ENCODE measurements around the gene HSD17B12. TPM values are rescaled to one million over a fixed set of nuclear protein-coding genes. Genes with fewer than 3 reads are reported as not detected.

The HSD17B12 gene
- total RNA-seq (100 to 1,000 TPM in 1 of 9 donors, 10 to 100 TPM in 8; 40.5 to 114 (median 80.1) TPM), polyA plus RNA-seq (10 to 100 TPM; 41.9 to 46.0 TPM)
- long read RNA-seq, donor 1, full-length matches to known transcripts = 74 of 84 reads
- long read RNA-seq, donor 1, partial matches to known transcripts = 6 of 84 reads
- long read RNA-seq, donor 1, other reads (novel, unspliced or antisense) = 4 of 84 reads
- long read RNA-seq, donor 2, full-length matches to known transcripts = 287 of 342 reads
- long read RNA-seq, donor 2, partial matches to known transcripts = 28 of 342 reads
- long read RNA-seq, donor 2, other reads (novel, unspliced or antisense) = 27 of 342 reads
- long read RNA-seq, donor 3, full-length matches to known transcripts = 72 of 84 reads
- long read RNA-seq, donor 3, partial matches to known transcripts = 6 of 84 reads
- long read RNA-seq, donor 3, other reads (novel, unspliced or antisense) = 6 of 84 reads

DNA sequence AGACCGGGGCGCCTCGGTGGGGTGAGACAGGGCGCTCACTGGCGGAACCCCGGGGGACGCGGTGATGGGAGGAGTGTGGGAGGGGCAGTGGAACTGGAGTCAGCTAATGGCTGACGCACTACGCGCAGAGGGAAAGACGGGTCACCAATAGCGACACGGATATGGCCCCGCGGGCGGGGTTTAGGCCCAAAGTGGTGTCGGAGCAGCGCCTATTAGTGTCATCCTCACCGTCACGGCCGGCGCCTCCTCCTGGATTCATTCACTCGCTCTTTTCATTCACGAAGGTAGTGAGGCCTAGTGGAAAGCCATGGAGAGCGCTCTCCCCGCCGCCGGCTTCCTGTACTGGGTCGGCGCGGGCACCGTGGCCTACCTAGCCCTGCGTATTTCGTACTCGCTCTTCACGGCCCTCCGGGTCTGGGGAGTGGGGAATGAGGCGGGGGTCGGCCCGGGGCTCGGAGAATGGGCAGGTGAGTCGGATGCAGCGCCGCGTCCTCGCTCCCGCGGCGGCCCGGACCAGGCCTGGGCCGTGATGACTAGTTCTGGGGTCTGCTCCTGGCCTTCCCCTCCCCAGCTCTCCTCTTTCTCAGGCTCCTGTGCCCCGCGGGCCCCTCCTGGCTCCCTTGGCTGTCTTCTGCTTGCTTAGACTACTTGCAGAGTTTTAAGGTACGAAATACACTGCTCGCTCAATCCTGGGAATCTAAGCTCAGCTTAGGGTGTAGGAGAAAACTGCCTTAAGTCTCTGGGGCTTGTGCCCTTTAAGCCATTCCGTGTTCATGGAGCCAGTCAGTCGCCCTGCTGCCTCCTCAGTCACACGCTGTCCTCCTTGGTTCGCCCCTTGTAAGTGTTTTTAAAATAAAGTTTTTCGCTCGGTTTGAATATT, at the start of gene HSD17B12:
Gene HSD17B12, plus strand, starts transcription at position 218 of the 880 bp plus-strand sequence. Its CDS starts 90 bp downstream, at position 308.
- Histone ChIP-seq H3K27me3 (no peaks in the 10 kb centered on the region), H3K9me3 (no peaks in the 10 kb centered on the region), H3K4me1 (peaks cover 0 to 43% (median 24%) of the 10 kb centered on the region in 12 donors), H3K4me3 (peak within 1 kb of the TSS; percentile 75 to 98 (median 90)), H3K27ac (peak within 1 kb of the TSS; percentile 42 to 98 (median 92)), H3K36me3 (peaks cover 0 to 23% (median 0%) of the 10 kb centered on the region in 9 donors)
- intact Hi-C loops (cut with DNase I) = loop anchor here in 4 of 10 donors (1.0 to 10.0 kb wide), 3 partner anchors 36 to 106 kb away; no protein-coding TSS in a partner anchor
- peak in 1 of 2 donors; percentile 93 for TF ChIP-seq POLR2A (IDR thresholded peaks at IDR 0.05)
- TF ChIP-seq, protein P1, sequence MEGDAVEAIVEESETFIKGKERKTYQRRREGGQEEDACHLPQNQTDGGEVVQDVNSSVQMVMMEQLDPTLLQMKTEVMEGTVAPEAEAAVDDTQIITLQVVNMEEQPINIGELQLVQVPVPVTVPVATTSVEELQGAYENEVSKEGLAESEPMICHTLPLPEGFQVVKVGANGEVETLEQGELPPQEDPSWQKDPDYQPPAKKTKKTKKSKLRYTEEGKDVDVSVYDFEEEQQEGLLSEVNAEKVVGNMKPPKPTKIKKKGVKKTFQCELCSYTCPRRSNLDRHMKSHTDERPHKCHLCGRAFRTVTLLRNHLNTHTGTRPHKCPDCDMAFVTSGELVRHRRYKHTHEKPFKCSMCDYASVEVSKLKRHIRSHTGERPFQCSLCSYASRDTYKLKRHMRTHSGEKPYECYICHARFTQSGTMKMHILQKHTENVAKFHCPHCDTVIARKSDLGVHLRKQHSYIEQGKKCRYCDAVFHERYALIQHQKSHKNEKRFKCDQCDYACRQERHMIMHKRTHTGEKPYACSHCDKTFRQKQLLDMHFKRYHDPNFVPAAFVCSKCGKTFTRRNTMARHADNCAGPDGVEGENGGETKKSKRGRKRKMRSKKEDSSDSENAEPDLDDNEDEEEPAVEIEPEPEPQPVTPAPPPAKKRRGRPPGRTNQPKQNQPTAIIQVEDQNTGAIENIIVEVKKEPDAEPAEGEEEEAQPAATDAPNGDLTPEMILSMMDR (IDR thresholded peaks at IDR 0.05) = peak in 1 of 12 donors; percentile 26
- WGBS, 4 donors = 0 to 1% (median 1%) methylated on average over 30 to 62 of the region's 62 CpGs
- DNase-seq (peak; percentile 99 to 100 (median 100)), ATAC-seq (peak; percentile 100)

DNA sequence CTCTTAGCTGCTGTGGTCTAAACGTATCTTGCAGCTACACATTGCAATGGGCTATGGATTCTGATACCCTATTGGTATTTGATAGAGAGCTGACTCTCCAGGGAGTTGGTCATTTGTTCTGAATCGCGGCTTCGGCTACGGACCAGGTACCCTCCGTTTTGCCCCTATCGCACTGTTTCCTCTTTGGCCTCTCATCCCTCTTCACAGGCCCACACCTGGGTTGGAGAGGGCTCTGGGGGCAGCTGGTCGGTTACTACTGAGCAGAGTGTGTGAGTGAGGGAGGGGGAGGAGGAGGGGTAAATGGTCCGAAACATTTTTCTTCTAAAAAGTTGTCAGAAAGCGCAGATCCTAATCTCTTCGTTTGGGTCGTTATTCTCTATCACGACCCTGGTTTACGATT, 48.8 kb upstream of the HSD17B12 start:
- Histone ChIP-seq H3K36me3 (no peaks in the 10 kb centered on the region), H3K4me3 (no peak overlapping the region), H3K27me3 (peaks cover 0 to 81% (median 29%) of the 10 kb centered on the region in 9 donors), H3K9me3 (no peaks in the 10 kb centered on the region), H3K27ac (no peak overlapping the region), H3K4me1 (no peaks in the 10 kb centered on the region)
- DNase-seq (no peak), ATAC-seq (no peak)
- TF ChIP-seq, protein P1 (IDR thresholded peaks at IDR 0.05) = no peak
- TF ChIP-seq POLR2A (IDR thresholded peaks at IDR 0.05) = no peak
- intact Hi-C loops (cut with DNase I) = no loop called here
- 28 to 42% (median 32%) methylated on average over 14 of the region's 14 CpGs for WGBS, 4 donors

DNA sequence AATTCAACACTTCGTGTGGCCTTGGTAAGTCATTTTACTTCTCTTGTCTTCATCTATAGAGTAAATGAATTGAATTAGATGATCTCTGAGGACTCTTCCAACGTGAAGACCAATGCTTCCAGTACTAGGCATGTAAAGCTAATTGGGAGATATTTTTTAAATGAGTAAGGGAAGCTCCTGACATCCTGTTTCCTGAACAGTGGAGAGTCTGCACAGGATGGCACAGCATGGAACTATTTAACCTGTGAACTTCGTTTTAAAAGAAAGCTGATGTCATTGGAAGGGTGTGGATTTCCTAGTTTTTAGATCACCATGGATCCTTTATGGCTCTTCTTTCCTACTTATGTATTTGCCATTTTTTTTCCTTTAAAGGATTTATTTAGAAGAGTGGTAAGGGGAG, 48.4 kb upstream of the HSD17B12 start:
- intact Hi-C loops (cut with DNase I) = no loop called here
- Histone ChIP-seq H3K36me3 (no peaks in the 10 kb centered on the region), H3K27me3 (peaks cover 0 to 78% (median 27%) of the 10 kb centered on the region in 9 donors), H3K9me3 (no peaks in the 10 kb centered on the region), H3K4me1 (no peaks in the 10 kb centered on the region), H3K4me3 (no peak overlapping the region), H3K27ac (no peak overlapping the region)
- WGBS, 4 donors = 10 to 18% (median 16%) methylated on average over 3 of the region's 3 CpGs
- peak in 1 of 4 donors; percentile 37 for ATAC-seq
- TF ChIP-seq POLR2A (IDR thresholded peaks at IDR 0.05) = no peak
- TF ChIP-seq, protein P1 (IDR thresholded peaks at IDR 0.05) = no peak
- DNase-seq = no peak
